Smooth muscle cell (in vitro differentiated cells): ENCODE data around the gene MAPK8IP3. TPM values are rescaled to one million over a fixed set of nuclear protein-coding genes. Genes with fewer than 3 reads are reported as not detected.

Experiments used
- DNase-seq: peaks from one replicate; lab custom pipeline; 2025; ENCODE audit not compliant: unreplicated experiment; lab: John Stamatoyannopoulos, UW
- H2AFZ ChIP-seq: fragments of 200-600 bp; sonication (generic); 2 replicates; pipeline ENCODE4 v1.6.0; 2016; ENCODE audit warnings: antibody characterized with exemption, low read depth, mild to moderate bottlenecking
- H3F3A ChIP-seq: fragments of 200-600 bp; sonication (generic); 2 replicates; pipeline ENCODE4 v1.6.0; 2017; ENCODE audit warnings: antibody characterized with exemption, low read depth
- H3K27ac ChIP-seq: fragments of 200-600 bp; sonication (generic); 2 replicates; pipeline ENCODE4 v1.5.1; 2016; ENCODE audit warnings: low read depth, mild to moderate bottlenecking
- H3K27me3 ChIP-seq: fragments of 200-600 bp; sonication (generic); 2 replicates; pipeline ENCODE4 v1.6.1; 2016; ENCODE audit warnings: low read depth, mild to moderate bottlenecking
- H3K36me3 ChIP-seq: fragments of 200-600 bp; sonication (generic); 2 replicates; pipeline ENCODE4 v1.5.1; 2016; ENCODE audit warnings: low read depth
- H3K4me1 ChIP-seq: fragments of 200-600 bp; sonication (generic); 2 replicates; pipeline ENCODE4 v1.5.1; 2016; ENCODE audit warnings: low read depth
- H3K4me2 ChIP-seq: fragments of 200-600 bp; sonication (generic); 2 replicates; pipeline ENCODE4 v1.6.0; 2016; ENCODE audit warnings: mild to moderate bottlenecking
- H3K4me3 ChIP-seq: fragments of 200-600 bp; sonication (generic); 2 replicates; pipeline ENCODE4 v1.5.1; 2016; ENCODE audit warnings: mild to moderate bottlenecking
- H3K79me2 ChIP-seq: fragments of 200-600 bp; sonication (generic); 2 replicates; pipeline ENCODE4 v1.6.0; 2016; ENCODE audit warnings: low read depth, mild to moderate bottlenecking
- H3K9ac ChIP-seq: fragments of 200-600 bp; sonication (generic); 2 replicates; pipeline ENCODE4 v1.6.0; 2016; ENCODE audit warnings: low read depth
- H3K9me3 ChIP-seq: fragments of 200-600 bp; sonication (generic); replicated peaks from 2 replicates; pipeline ENCODE4 v1.5.1; 2016; ENCODE audit warnings: low read depth
- H4K20me1 ChIP-seq: fragments of 200-600 bp; sonication (generic); 2 replicates; pipeline ENCODE4 v1.6.0; 2016; ENCODE audit warnings: low read depth
- CTCF ChIP-seq: fragments of 200-600 bp; sonication (generic); IDR thresholded peaks from 2 replicates; pipeline ENCODE4 v1.5.1; 2017; ENCODE audit warnings: borderline replicate concordance, mild to moderate bottlenecking, antibody characterized with exemption; ENCODE audit not compliant: insufficient read depth, poor library complexity, severe bottlenecking
- WGBS: methylation state at CpG from one replicate; pipeline ENCODE4 v1.1.7; 2016; ENCODE audit warnings: low lambda C conversion rate; 5-methylcytosine and 5-hydroxymethylcytosine counted together
- polyA plus RNA-seq: library from polyadenylated mRNA; unstranded; fragments of >200 nt; fragmentation: Nextera tagmentation; extraction: Ambion mirVana; gene quantifications from 2 replicates; pipeline ENCODE4 v1.2.1, GENCODE V29; 2016
- total RNA-seq: library from RNA; depleted of rRNA; stranded (reverse); fragments of >200 nt; gene quantifications from 2 replicates; pipeline ENCODE4 v1.2.3, GENCODE V29; 2014

MAPK8IP3 gene
- total and polyA plus RNA-seq, 2 experiments from 2014 or later, result 43.6 to 47.8 TPM

GRCh38 chr16:1741553-1742165 lies 35.7 kb downstream of the MAPK8IP3 start:
- no peak overlapping the region for H2AFZ ChIP-seq
- no peak overlapping the region for H3K9ac ChIP-seq
- no peaks in the 10 kb centered on the region for H3K9me3 ChIP-seq
- peaks cover 6% of the 10 kb centered on the region for H3F3A ChIP-seq
- 97% methylated on average over 19 of the region's 19 CpGs for WGBS
- H3K4me1 ChIP-seq, result no peaks in the 10 kb centered on the region
- H3K4me3 ChIP-seq, result no peak overlapping the region
- no peak for TF ChIP-seq CTCF
- DNase-seq, result no peak
- no peaks in the 10 kb centered on the region for H3K27me3 ChIP-seq
- no peak overlapping the region for H3K4me2 ChIP-seq
- no peaks in the 10 kb centered on the region for H4K20me1 ChIP-seq
- H3K36me3 ChIP-seq, result no peaks in the 10 kb centered on the region
- H3K79me2 ChIP-seq, result no peaks in the 10 kb centered on the region
- no peak overlapping the region for H3K27ac ChIP-seq

GRCh38 chr16:1743376-1744337 lies 37.7 kb downstream of the MAPK8IP3 start:
- Histone ChIP-seq H4K20me1 (no peaks in the 10 kb centered on the region), H3K27me3 (no peaks in the 10 kb centered on the region), H3K4me1 (no peaks in the 10 kb centered on the region), H3K4me3 (no peak overlapping the region), H3K36me3 (no peaks in the 10 kb centered on the region), H3K9me3 (no peaks in the 10 kb centered on the region), H2AFZ (no peak overlapping the region), H3K79me2 (no peaks in the 10 kb centered on the region), H3K4me2 (no peak overlapping the region), H3K9ac (no peak overlapping the region), H3F3A (peaks cover 6% of the 10 kb centered on the region), H3K27ac (peak overlapping the region; percentile 94)
- WGBS, result 92% methylated on average over 32 of the region's 32 CpGs
- TF ChIP-seq CTCF, result no peak
- DNase-seq, result no peak

GRCh38 chr16:1744338-1744840 lies 38.4 kb downstream of the MAPK8IP3 start:
- Histone ChIP-seq H3K27ac (peak overlapping the region; percentile 94), H3F3A (peaks cover 6% of the 10 kb centered on the region), H3K9ac (no peak overlapping the region), H3K4me1 (no peaks in the 10 kb centered on the region), H3K4me3 (no peak overlapping the region), H3K79me2 (no peaks in the 10 kb centered on the region), H3K4me2 (no peak overlapping the region), H3K27me3 (no peaks in the 10 kb centered on the region), H3K36me3 (no peaks in the 10 kb centered on the region), H2AFZ (no peak overlapping the region), H4K20me1 (peaks cover under 1% of the 10 kb centered on the region), H3K9me3 (no peaks in the 10 kb centered on the region)
- DNase-seq, result no peak
- WGBS, result 96% methylated on average over 24 of the region's 24 CpGs
- TF ChIP-seq CTCF, result no peak
